GM18505 (cell line): ENCODE measurements around the gene OR2T11.

Experiments
- ATAC-seq: cut with Tn5 transposase; IDR thresholded peaks from one replicate; pipeline ENCODE4 v1.9.1; 2021; ENCODE audit not compliant: unreplicated experiment
- POLR2A ChIP-seq: IDR thresholded peaks from 4 replicates; pipeline ENCODE4 v1.6.1; 2011; ENCODE audit warnings: borderline replicate concordance; ENCODE audit not compliant: insufficient read depth, insufficient read length; ENCODE audit errors: extremely low read depth

The OR2T11 gene

DNA sequence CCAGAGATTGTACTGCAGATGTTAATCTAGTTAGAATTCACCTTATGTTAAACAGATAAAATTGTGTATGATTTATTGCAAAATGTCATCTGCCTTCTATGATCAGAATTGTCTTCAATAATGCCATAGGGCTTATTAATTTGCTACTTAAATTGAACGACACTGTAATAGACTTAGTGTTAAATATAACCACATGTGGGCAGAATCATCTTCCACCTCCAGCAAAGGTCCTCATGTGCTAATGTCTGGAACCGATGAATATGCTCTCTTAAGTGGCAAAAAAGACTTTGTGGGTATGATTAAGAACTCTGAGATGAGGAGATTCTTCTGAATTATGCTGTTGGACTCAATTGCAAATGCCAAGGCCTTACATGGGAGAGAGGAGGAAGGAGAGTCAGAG is 4.3 kb downstream of the OR2T11 start:
- TF ChIP-seq POLR2A, result no peak
- ATAC-seq, result no peak

DNA sequence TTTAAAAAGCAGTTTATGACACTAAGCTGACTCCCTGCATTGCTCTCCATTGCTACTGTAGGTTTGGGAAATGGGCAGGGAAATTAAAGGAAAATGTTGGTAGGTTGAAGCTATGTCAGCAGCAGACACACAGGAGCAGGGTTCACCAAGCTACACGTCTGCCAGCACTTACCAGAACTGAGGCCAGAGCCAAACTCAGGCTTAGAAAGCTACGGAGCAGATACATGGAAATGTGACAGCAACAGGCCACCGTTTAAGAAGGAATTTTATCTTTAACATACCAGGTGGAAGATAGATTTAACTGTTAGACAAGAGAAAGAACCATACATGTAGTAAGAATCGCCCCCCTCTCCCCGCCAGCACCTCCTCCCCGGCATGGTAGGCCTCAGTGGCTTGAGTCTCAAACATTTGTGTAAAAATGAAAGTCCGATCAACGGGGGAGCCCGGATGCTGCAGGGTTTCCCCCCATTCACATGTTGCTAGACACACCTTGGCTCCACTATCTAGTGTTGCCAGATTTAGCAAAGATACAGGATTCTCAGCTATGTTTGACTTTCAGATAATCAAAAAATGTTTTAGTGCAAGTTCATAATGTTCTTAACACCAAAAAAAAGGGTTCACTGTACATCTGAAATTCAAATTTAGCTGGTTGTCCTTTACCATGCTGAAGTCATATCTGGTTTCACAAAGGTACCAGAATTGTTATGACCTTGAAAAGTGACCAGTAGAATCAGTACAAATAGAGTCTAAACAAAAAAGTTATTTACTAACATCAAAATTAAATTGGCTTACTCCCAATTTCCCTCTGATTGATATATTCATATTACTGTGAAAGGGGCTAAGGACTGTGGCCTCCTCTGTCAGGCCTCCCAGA is 6.7 kb downstream of the OR2T11 start:
- no peak for TF ChIP-seq POLR2A
- ATAC-seq, result peak; percentile 84

DNA sequence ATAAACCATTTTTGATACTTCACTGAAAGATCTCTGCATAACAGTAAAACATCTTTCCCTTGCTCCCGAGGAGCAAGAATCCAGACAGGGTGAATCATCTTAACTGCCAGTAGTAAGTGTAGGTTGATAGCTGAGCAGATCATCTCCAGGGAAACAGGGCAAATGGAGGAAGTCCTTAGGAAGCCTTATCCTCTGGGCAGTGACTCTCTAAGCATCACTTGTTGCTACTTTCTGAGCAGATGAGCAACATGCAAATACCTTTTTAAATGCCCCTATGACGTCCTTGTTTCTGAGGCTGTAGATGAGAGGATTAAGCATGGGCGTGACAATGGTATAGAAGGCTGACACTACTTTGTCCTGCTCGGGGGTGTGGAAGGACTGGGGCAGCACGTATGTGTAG is 8.9 kb downstream of the OR2T11 start:
- no peak for TF ChIP-seq POLR2A

DNA sequence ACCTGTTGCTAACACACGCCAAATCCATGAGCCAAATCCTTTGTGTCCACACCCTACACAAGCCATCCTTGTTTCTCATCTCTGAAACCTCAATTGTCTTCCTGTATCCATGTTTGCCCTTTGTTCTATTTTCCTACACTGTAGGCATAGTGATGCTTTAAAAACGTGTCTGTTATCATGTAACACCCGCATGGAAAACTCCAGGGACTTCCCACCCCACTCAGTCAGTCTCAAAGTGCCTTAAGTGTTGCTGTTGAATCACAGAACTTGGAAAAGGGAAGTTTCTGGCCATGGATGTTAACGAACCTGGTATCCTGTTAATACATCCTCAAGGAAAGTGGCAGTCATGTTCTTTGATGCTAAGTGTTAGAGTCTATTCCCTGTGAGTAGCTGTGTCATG is 9.7 kb downstream of the OR2T11 start:
- ATAC-seq, result no peak
- TF ChIP-seq POLR2A, result no peak

More for the DNA sequence above, 8.9 kb downstream of the OR2T11 start:
- ATAC-seq, result no peak

DNA sequence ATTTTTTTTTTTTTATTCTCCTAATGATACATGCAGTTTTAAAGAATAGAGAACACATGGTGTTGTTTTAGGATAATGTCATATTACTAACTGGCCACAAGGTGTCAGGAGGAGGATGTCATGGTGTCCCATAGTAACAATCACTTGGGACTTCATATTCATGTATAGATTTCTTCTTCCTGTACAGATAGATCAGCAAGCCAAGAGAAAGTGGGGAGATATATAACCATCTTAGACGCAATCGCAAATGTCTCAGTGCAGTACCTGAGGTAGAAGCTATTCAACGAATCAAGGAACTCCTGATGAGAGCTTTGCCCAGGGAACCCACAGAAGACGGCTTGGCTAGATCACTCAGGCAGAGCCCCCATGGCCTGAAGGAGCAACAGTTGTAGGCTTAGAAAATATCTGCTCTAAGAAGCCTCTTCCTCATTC is 12.3 kb downstream of the OR2T11 start:
- peak; percentile 87 for ATAC-seq
- no peak for TF ChIP-seq POLR2A

DNA sequence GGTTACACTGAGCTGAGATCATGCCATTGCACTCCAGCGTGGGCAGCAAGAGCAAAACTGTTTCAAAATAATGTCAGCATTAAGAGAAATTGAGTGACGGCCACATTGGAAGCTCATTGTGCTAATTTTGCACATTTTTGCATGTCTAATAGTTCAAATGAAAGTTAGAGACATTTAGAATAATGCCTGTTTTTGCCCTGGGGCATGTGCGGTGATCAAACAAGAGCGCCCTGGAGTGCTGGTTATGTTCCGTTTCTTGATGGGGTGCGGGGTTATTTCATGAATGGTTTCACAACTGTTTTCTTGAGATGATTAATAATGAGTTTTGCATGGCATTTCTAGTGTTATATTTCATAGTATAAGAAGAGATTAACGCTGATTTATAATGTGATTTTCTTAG is 13.1 kb downstream of the OR2T11 start:
- no peak for TF ChIP-seq POLR2A
- ATAC-seq, result no peak

DNA sequence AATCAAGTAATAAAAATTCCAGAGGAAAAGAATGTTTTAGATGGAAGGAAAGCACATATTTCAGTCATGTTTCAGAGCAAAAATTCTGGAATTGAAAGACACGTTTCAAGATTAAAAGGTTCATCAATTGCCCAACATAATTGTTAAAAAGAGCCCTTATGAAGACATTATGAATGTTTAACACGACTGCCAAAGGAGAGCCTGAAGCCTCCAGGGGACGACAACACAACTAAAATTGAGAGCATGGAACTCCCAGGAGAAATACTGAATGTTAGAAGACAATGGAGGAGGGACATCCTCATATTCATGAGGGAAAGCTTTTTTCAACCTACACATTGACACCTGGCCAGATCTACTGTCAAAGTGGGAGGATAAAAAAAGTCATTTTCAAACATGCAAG is 16.0 kb downstream of the OR2T11 start:
- no peak for ATAC-seq

DNA sequence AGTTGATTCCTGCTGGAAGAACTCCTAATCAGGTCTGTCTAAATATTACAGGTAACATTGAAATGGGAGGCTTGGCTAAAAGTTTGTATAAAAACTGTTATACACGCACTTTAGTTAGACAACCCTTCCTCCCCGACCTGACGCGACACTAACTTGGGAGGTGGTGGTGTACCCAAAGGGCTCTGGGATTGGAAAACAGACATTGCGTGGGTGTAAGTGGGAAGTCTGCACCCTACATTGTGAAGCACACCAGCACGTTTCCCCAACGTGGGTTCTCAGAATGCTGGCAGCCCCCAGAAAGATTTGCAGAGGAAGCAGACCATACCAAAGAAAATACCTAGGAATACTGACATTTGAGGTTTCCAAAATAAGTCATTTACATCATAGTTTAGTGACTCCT is 16.8 kb downstream of the OR2T11 start:
- ATAC-seq, result no peak
- TF ChIP-seq POLR2A, result no peak

More for the DNA sequence above, 16.0 kb downstream of the OR2T11 start:
- TF ChIP-seq POLR2A, result no peak

DNA sequence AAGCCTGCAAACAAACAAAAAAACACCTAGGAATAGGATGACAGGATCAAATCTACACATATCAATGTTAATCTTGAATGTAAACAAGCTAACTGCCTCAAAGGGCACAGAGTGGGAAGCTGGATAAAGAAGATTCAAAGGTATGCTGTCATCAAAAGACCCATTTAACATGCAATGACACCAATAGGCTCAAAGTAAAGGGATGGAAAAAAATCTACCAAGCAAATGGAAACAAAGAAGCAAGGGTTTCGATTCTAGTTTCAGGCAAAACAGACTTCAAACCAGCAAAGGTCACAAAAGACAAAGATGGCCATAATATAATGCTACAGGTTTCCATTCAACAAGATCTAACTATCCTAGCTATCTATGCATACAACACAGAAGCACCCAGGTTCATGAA is 21.1 kb downstream of the OR2T11 start:
- ATAC-seq, result no peak
- TF ChIP-seq POLR2A, result no peak

DNA sequence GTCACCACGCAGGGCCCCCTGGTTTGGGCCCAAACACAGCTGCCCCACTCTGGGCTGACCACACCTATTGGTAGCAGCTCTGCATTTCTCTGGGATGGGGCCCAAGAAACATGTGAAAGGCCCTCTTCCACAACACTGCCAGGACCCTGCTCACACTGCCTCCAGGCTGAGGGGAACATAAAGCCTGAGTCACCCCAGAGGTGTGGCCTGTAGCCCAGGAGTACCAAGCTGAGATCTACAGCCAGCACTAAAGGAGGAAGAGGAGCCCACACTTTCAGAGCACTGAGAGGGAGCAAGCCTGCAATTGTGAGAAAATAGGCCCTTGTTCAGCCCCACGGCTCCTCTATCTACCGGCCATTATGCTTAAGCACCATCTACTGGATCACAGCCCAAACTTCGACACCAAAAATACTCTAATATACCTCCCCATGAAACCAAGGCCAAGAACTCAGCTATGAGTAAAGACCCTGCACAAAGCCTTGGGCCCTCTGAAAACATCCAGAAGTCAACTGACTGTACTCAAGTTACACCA is 22.9 kb downstream of the OR2T11 start:
- no peak for ATAC-seq
- no peak for TF ChIP-seq POLR2A

DNA sequence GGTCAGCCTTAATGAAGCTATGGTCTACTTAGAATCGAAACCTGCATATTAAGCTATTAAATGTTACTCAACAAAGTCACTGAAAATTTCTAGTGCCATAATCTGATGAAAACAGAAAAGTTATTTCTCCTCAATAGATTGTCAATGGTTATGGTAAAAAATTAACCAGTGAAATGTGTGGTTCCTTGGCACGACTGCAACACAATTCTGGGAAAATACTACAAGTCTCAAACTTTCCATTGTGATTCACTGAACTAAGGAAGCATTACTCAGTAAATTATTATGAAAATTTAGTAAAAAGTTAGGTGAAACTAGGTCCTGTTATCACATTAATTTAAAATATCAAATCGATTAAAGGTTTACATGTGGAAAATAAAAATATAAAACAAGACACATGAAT is 24.6 kb downstream of the OR2T11 start:
- TF ChIP-seq POLR2A, result no peak
- ATAC-seq, result no peak

DNA sequence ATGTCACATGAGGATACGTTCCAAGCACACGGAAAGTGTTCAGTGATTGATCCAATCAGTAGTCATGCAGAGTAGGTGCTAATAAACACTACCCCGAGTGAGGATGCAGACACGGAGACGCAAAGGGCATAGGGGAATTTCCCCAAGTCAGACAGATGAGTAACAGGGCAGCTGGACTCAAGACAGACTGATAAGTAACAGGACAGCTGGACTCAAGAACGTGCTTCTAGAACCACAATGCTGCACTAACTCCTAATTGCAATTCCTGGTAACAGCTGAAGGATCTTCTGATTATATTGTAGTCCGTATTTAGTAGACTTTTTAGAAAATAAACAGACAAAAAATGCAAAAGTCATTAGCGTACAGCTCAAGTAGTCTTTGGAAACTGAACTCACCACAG is 35.5 kb downstream of the OR2T11 start:
- no peak for TF ChIP-seq POLR2A
- no peak for ATAC-seq

DNA sequence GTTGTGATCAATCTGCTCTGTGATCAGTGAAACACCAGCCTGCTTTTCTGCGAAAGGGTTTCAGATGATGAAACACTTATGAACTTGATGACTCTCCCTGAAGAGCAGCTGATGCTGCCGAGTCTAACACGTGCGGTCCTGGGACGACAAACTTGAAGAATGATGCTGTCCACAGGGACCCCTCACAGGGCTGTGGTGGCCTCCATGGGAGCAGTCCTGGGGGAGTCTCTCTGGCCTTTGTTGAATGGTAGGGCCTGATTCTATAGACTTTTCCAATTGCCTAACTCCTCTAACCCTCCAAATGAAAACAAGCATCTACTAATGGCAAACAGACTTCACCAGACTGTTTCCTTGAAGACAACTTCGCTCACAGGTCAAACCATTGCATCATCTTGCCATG is 37.3 kb downstream of the OR2T11 start, which contains the start of gene OR2T10:
TSS of gene OR2T10 (minus strand) at position 112 of the 400 bp plus-strand sequence. CDS start 3,932 bp downstream, outside the sequence.
- TF ChIP-seq POLR2A, result no peak

DNA sequence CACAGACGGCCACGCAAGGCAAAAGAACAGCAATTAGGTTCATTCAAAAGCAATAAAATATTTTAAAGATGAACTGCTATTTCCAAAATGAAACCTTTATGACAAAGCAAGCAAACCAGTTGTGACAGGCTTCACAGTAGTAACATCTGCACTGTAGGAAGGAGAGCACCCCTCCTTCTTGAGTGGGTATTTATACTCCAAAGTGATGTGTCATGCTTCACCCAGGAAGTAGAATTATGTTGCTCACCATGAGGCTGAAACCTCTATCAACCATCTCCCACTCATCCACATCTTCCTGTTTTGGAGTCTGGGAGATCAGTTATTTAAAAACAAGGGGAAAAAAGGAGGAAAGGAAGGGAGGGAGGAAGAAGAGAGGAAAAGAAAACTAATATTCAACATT is 38.3 kb downstream of the OR2T11 start:
- ATAC-seq, result no peak
- no peak for TF ChIP-seq POLR2A

More for the DNA sequence above, 37.3 kb downstream of the OR2T11 start, which contains the start of gene OR2T10:
- no peak for ATAC-seq
